Caco-2 (cell line): ENCODE data around the gene FOXS1. TPM values are rescaled to one million over a fixed set of nuclear protein-coding genes. Genes with fewer than 3 reads are reported as not detected.

ENCODE experiments used
- BruUV-seq: library from RNA; stranded (reverse); fragments of 400-500 nt; replicated peaks from 2 replicates; lab custom pipeline; 2021; lab: Mats Ljungman, UMichigan
- CTCF ChIA-PET: fragments of 300-600 bp; sonication (Branson Sonifier 250); formaldehyde crosslinking; loops from one replicate; lab custom pipeline; 2022; ENCODE audit warnings: antibody characterized with exemption; lab: Charles Lee
- POLR2A ChIA-PET: fragments of 300-600 bp; sonication (Branson Sonifier 250); formaldehyde crosslinking; loops from one replicate; lab custom pipeline; 2022; ENCODE audit warnings: antibody characterized with exemption; lab: Charles Lee
- DNase-seq, 2 experiments: peaks; one replicate each; pipeline versions ENCODE4 v3.0.0 to v3.0.0-alpha.2; 2020 to 2022
- H3K27me3 ChIP-seq: replicated peaks from 2 replicates; pipeline ENCODE4 v1.6.0; 2011; ENCODE audit warnings: low read length; ENCODE audit not compliant: control insufficient read depth, insufficient read depth
- H3K36me3 ChIP-seq: 2 replicates; pipeline ENCODE4 v1.5.1; 2011; ENCODE audit warnings: low read length; ENCODE audit not compliant: control insufficient read depth, insufficient read depth
- H3K4me1 ChIP-seq: fragments of 250-450 bp; sonication (Bioruptor Pico); 2 replicates; pipeline ENCODE4 v1.5.1; 2020; ENCODE audit warnings: mild to moderate bottlenecking
- H3K4me3 ChIP-seq: 2 replicates; pipeline ENCODE4 v1.5.1; 2011; ENCODE audit warnings: low read depth, mild to moderate bottlenecking, control low read depth, low read length
- H3K9me3 ChIP-seq: fragments of 250-450 bp; sonication (Bioruptor Pico); 2 replicates; pipeline ENCODE4 v1.5.1; 2020; ENCODE audit warnings: mild to moderate bottlenecking, moderate library complexity
- H3K27ac Mint-ChIP-seq: one replicate; pipeline ENCODE4 v1.8.0; 2022; ENCODE audit warnings: mixed read lengths; ENCODE audit not compliant: unreplicated experiment
- H3K27me3 Mint-ChIP-seq: one replicate; pipeline ENCODE4 v1.8.0; 2022; ENCODE audit warnings: mixed read lengths; ENCODE audit not compliant: insufficient read depth, unreplicated experiment
- H3K36me3 Mint-ChIP-seq: one replicate; pipeline ENCODE4 v1.8.0; 2022; ENCODE audit warnings: mild to moderate bottlenecking, mixed read lengths; ENCODE audit not compliant: insufficient read depth, unreplicated experiment
- H3K4me1 Mint-ChIP-seq: one replicate; pipeline ENCODE4 v1.8.0; 2022; ENCODE audit warnings: low read depth, mixed read lengths; ENCODE audit not compliant: unreplicated experiment
- H3K4me3 Mint-ChIP-seq: one replicate; pipeline ENCODE4 v1.8.0; 2022; ENCODE audit warnings: mild to moderate bottlenecking, moderate library complexity, mixed read lengths; ENCODE audit not compliant: unreplicated experiment
- H3K9me3 Mint-ChIP-seq: one replicate; pipeline ENCODE4 v1.8.0; 2022; ENCODE audit warnings: mixed read lengths; ENCODE audit not compliant: unreplicated experiment
- intact Hi-C: fragments of 100-400 bp; cut with micrococcal nuclease; formaldehyde crosslinking; loops from one replicate; pipeline ENCODE4 v1.10.0; 2022; ENCODE audit not compliant: unreplicated experiment
- total RNA-seq: library from RNA; stranded (reverse); gene quantifications from 2 replicates; pipeline ENCODE4 v1.2.3, GENCODE V29; 2022
- TF ChIP-seq, protein P1 (sequence below), 2 experiments: fragments of 200-600 bp in 1 of 2; IDR thresholded peaks; 1 replicate in 1 of 2; 2 replicates in 1 of 2; pipeline versions ENCODE4 v1.5.1 to v1.8.0; 2011 to 2022; ENCODE audit warnings: antibody characterized with exemption in 1 of 2, control low read depth in 1 of 2, inconsistent platforms in 1 of 2, low read depth in 1 of 2, low read length in 1 of 2, mild to moderate bottlenecking in 1 of 2, moderate library complexity in 1 of 2; ENCODE audit not compliant: insufficient read depth in 1 of 2, severe bottlenecking in 1 of 2, unreplicated experiment in 1 of 2

The FOXS1 gene
- total RNA-seq, 1 experiment from 2014 or later, result not detected

DNA sequence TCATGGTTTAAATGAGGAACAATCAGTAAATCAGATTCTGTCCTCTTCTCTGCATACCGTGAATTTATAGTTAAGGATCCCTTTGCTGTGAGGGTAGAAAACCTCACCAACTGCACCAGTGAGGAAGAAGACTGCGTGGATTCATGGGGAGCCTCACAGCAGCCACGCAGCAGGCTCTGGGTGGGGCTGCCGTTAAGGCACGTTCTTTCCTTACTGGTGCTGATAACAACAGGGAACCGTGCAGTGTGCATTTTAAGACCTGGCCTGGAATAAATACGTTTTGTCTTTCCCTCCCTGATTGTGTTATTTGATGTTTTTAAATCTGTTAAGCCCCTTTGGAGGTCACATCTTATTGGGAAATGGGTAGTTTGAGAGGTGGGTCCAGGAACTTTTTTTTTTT, 43.9 kb downstream of the FOXS1 start:
- DNase-seq, result no peak
- POLR2A ChIA-PET, result no interaction called here
- Histone ChIP-seq H3K36me3 (peaks cover 24% of the 10 kb centered on the region), H3K9me3 (no peaks in the 10 kb centered on the region), H3K27me3 (no peaks in the 10 kb centered on the region), H3K4me1 (no peaks in the 10 kb centered on the region), H3K4me3 (no peak overlapping the region)
- Mint-ChIP-seq H3K4me1 (no peaks in the 10 kb centered on the region), H3K27ac (no peak overlapping the region), H3K36me3 (peaks cover 92% of the 10 kb centered on the region), H3K9me3 (no peaks in the 10 kb centered on the region), H3K4me3 (no peak overlapping the region), H3K27me3 (no peaks in the 10 kb centered on the region)
- intact Hi-C loops, result no loop called here
- no TSS peak for BruUV-seq
- TF ChIP-seq, protein P1, sequence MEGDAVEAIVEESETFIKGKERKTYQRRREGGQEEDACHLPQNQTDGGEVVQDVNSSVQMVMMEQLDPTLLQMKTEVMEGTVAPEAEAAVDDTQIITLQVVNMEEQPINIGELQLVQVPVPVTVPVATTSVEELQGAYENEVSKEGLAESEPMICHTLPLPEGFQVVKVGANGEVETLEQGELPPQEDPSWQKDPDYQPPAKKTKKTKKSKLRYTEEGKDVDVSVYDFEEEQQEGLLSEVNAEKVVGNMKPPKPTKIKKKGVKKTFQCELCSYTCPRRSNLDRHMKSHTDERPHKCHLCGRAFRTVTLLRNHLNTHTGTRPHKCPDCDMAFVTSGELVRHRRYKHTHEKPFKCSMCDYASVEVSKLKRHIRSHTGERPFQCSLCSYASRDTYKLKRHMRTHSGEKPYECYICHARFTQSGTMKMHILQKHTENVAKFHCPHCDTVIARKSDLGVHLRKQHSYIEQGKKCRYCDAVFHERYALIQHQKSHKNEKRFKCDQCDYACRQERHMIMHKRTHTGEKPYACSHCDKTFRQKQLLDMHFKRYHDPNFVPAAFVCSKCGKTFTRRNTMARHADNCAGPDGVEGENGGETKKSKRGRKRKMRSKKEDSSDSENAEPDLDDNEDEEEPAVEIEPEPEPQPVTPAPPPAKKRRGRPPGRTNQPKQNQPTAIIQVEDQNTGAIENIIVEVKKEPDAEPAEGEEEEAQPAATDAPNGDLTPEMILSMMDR (IDR thresholded peaks at IDR 0.05; ENCODE audit: insufficient read depth in 1 of 2, low read depth in 1 of 2, low read length in 1 of 2, severe bottlenecking in 1 of 2, unreplicated experiment in 1 of 2), result no peak
- CTCF ChIA-PET, result no interaction called here

DNA sequence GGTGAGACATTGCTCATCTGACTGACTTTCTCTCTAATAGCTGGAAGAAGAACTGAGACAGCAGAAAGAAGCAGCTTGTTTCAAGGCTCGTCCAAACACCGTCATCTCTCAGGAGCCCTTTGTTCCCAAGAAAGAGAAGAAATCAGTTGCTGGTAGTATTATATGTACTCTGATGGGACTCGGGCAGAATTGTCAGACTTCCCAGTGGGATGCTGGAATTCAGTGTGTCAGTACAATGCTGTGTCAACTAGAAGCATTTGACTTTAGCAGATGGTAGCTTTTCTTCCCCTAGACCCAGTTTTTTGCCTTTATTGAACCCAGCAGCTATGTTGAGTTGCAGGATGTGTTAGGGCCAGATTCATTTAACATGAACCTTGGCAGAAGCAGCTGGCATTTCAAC, 48.0 kb downstream of the FOXS1 start:
- no peak for DNase-seq
- Histone ChIP-seq H3K9me3 (no peaks in the 10 kb centered on the region), H3K27me3 (no peaks in the 10 kb centered on the region), H3K4me1 (no peaks in the 10 kb centered on the region), H3K4me3 (no peak overlapping the region), H3K36me3 (peaks cover 26% of the 10 kb centered on the region)
- Mint-ChIP-seq H3K27ac (no peak overlapping the region), H3K36me3 (peaks cover 100% of the 10 kb centered on the region), H3K27me3 (no peaks in the 10 kb centered on the region), H3K4me3 (no peak overlapping the region), H3K4me1 (no peaks in the 10 kb centered on the region), H3K9me3 (no peaks in the 10 kb centered on the region)
- TF ChIP-seq, protein P1 (IDR thresholded peaks at IDR 0.05; ENCODE audit: insufficient read depth in 1 of 2, low read depth in 1 of 2, low read length in 1 of 2, severe bottlenecking in 1 of 2, unreplicated experiment in 1 of 2), result no peak
- ChIA-PET CTCF (interaction anchor here (0.7 kb wide), 1 partner anchor 49 kb away, joined by 3 read pairs; no protein-coding TSS in a partner anchor), POLR2A (no interaction called here)
- intact Hi-C loops, result no loop called here
- no TSS peak for BruUV-seq

Other genes starting within 250 kb of the FOXS1 start
- 157 and 163 TPM in 2 replicates for gene ID1, start 240.3 kb downstream of the FOXS1 start, total RNA-seq
- not detected in 2 replicates for gene COX4I2, start 207.7 kb downstream of the FOXS1 start, total RNA-seq
- 444 and 469 TPM in 2 replicates for gene BCL2L1, start 122.7 kb downstream of the FOXS1 start, total RNA-seq
- 221 and 237 TPM in 2 replicates for gene TPX2, start 106.3 kb downstream of the FOXS1 start, total RNA-seq
- 0.77 and 0.91 TPM in 2 replicates for gene MYLK2, start 26.2 kb downstream of the FOXS1 start, total RNA-seq
- 8.2 and 9.1 TPM in 2 replicates for gene DUSP15, start 24.9 kb upstream of the FOXS1 start, total RNA-seq
- gene TTLL9, start 25.0 kb upstream of the FOXS1 start, total RNA-seq, result not detected in 2 replicates
- gene PDRG1, start 106.4 kb upstream of the FOXS1 start, total RNA-seq, result 55.7 and 56.8 TPM in 2 replicates
- gene XKR7, start 122.5 kb upstream of the FOXS1 start, total RNA-seq, result not detected in 2 replicates
- 0.16 and 0.32 TPM in 2 replicates for gene CCM2L, start 164.8 kb upstream of the FOXS1 start, total RNA-seq
- gene HCK, start 206.6 kb upstream of the FOXS1 start, total RNA-seq, result not detected in 2 replicates